H9 (cell line): ENCODE data around the gene PLCB1. TPM values are rescaled to one million over a fixed set of nuclear protein-coding genes. Genes with fewer than 3 reads are reported as not detected.

Experiments
- DNase-seq: peaks from one replicate; pipeline ENCODE4 v3.0.0-alpha.2; 2017
- H2AFZ ChIP-seq: one replicate; pipeline ENCODE4 v1.6.1; 2013; ENCODE audit warnings: mild to moderate bottlenecking, low read length, control low read depth, moderate library complexity
- H2AK5ac ChIP-seq: 2 replicates; pipeline ENCODE4 v1.6.1; 2013; ENCODE audit warnings: low read length, control low read depth, mixed read lengths; ENCODE audit not compliant: insufficient read length
- H2BK120ac ChIP-seq: one replicate; pipeline ENCODE4 v1.6.1; 2013; ENCODE audit warnings: low read depth, mild to moderate bottlenecking, low read length, control low read depth, inconsistent platforms; ENCODE audit not compliant: poor library complexity, severe bottlenecking
- H2BK12ac ChIP-seq: 2 replicates; pipeline ENCODE4 v1.6.1; 2013; ENCODE audit warnings: low read length, control low read depth, mixed read lengths, low read depth; ENCODE audit not compliant: insufficient read length
- H2BK15ac ChIP-seq: 2 replicates; pipeline ENCODE4 v1.6.1; 2013; ENCODE audit warnings: low read depth, low read length, control low read depth
- H2BK20ac ChIP-seq: one replicate; pipeline ENCODE4 v1.6.1; 2013; ENCODE audit warnings: low read depth, mild to moderate bottlenecking, low read length, control low read depth, inconsistent platforms; ENCODE audit not compliant: poor library complexity, severe bottlenecking
- H2BK5ac ChIP-seq: 2 replicates; pipeline ENCODE4 v1.6.1; 2013; ENCODE audit warnings: low read length, control low read depth, mixed read lengths; ENCODE audit not compliant: insufficient read length
- H3K14ac ChIP-seq: 2 replicates; pipeline ENCODE4 v1.6.1; 2013; ENCODE audit warnings: low read length, control low read depth; ENCODE audit not compliant: insufficient read depth
- H3K18ac ChIP-seq: 2 replicates; pipeline ENCODE4 v1.6.1; 2013; ENCODE audit warnings: low read depth, mild to moderate bottlenecking, mixed read lengths, low read length, control low read depth; ENCODE audit not compliant: insufficient read length
- H3K23ac ChIP-seq: 2 replicates; pipeline ENCODE4 v1.6.1; 2013; ENCODE audit warnings: low read length, control low read depth, mixed read lengths, low read depth; ENCODE audit not compliant: insufficient read length
- H3K23me2 ChIP-seq: 2 replicates; pipeline ENCODE4 v1.6.1; 2013; ENCODE audit warnings: low read depth, mild to moderate bottlenecking, mixed read lengths, low read length, control low read depth; ENCODE audit not compliant: insufficient read length, poor library complexity, severe bottlenecking
- H3K27ac ChIP-seq: 2 replicates; pipeline ENCODE4 v1.5.1; 2013; ENCODE audit warnings: low read length, control low read depth, mixed read lengths, low read depth; ENCODE audit not compliant: insufficient read length
- H3K27me3 ChIP-seq: 2 replicates; pipeline ENCODE4 v1.6.1; 2013; ENCODE audit warnings: low read length, control low read depth, inconsistent platforms; ENCODE audit not compliant: insufficient read depth
- H3K4ac ChIP-seq: 2 replicates; pipeline ENCODE4 v1.6.1; 2013; ENCODE audit warnings: low read depth, mild to moderate bottlenecking, control low read depth, inconsistent platforms, low read length, moderate library complexity
- H3K4me1 ChIP-seq: 2 replicates; pipeline ENCODE4 v1.6.1; 2013; ENCODE audit warnings: low read length, control low read depth, inconsistent platforms; ENCODE audit not compliant: insufficient read depth
- H3K4me2 ChIP-seq: 2 replicates; pipeline ENCODE4 v1.6.1; 2013; ENCODE audit warnings: low read length, control low read depth, mixed read lengths; ENCODE audit not compliant: insufficient read length, insufficient read depth
- H3K56ac ChIP-seq: 2 replicates; pipeline ENCODE4 v1.6.1; 2013; ENCODE audit warnings: low read depth, mild to moderate bottlenecking, mixed read lengths, low read length, control low read depth; ENCODE audit not compliant: insufficient read length
- H3K79me1 ChIP-seq: 2 replicates; pipeline ENCODE4 v1.6.1; 2013; ENCODE audit warnings: low read depth, mild to moderate bottlenecking, moderate library complexity, low read length, control low read depth, inconsistent platforms; ENCODE audit not compliant: insufficient read depth, poor library complexity, severe bottlenecking
- H3K79me2 ChIP-seq: 2 replicates; pipeline ENCODE4 v1.6.1; 2013; ENCODE audit warnings: low read length, control low read depth, inconsistent platforms; ENCODE audit not compliant: insufficient read depth
- H3K9ac ChIP-seq: 2 replicates; pipeline ENCODE4 v1.6.1; 2013; ENCODE audit warnings: low read length, control low read depth, mixed read lengths; ENCODE audit not compliant: insufficient read length; ENCODE audit errors: extremely low read depth
- H3K9me3 ChIP-seq: one replicate; pipeline ENCODE4 v1.6.1; 2013; ENCODE audit warnings: low read depth, low read length, inconsistent platforms; ENCODE audit not compliant: control insufficient read depth
- H3T11ph ChIP-seq: one replicate; pipeline ENCODE4 v1.6.1; 2013; ENCODE audit warnings: mild to moderate bottlenecking, low read length, control low read depth, inconsistent platforms
- H4K20me1 ChIP-seq: one replicate; pipeline ENCODE4 v1.6.1; 2013; ENCODE audit not compliant: control insufficient read depth, insufficient read length, insufficient read depth
- H4K5ac ChIP-seq: 2 replicates; pipeline ENCODE4 v1.6.1; 2013; ENCODE audit warnings: low read depth, mild to moderate bottlenecking, mixed read lengths, low read length, control low read depth; ENCODE audit not compliant: insufficient read length
- H4K8ac ChIP-seq: replicated peaks from 2 replicates; pipeline ENCODE4 v1.6.1; 2013; ENCODE audit warnings: low read length, control low read depth, mixed read lengths, low read depth; ENCODE audit not compliant: insufficient read length
- H4K91ac ChIP-seq: 2 replicates; pipeline ENCODE4 v1.6.1; 2013; ENCODE audit warnings: low read depth, mild to moderate bottlenecking, moderate library complexity, mixed read lengths, low read length, control low read depth; ENCODE audit not compliant: insufficient read length
- H3K27ac Mint-ChIP-seq, 3 experiments: 2 replicates in 2 of 3; 3 replicates in 1 of 3; pipeline ENCODE4 v1.8.0; 2020 to 2021; ENCODE audit warnings: mixed read lengths in 3 of 3, mild to moderate bottlenecking in 1 of 3, moderate library complexity in 1 of 3
- H3K27me3 Mint-ChIP-seq: 2 replicates; pipeline ENCODE4 v1.8.0; 2021; ENCODE audit warnings: low read depth, mild to moderate bottlenecking, moderate library complexity, mixed read lengths
- H3K36me3 Mint-ChIP-seq, 3 experiments: 2 replicates in 2 of 3; 3 replicates in 1 of 3; pipeline ENCODE4 v1.8.0; 2020 to 2021; ENCODE audit warnings: low read depth in 3 of 3, mixed read lengths in 3 of 3; ENCODE audit not compliant: insufficient read depth in 1 of 3
- H3K4me1 Mint-ChIP-seq, 2 experiments: 2 replicates each; pipeline ENCODE4 v1.8.0; 2020; ENCODE audit warnings: mixed read lengths in 2 of 2
- H3K4me3 Mint-ChIP-seq, 2 experiments: 2 replicates in 1 of 2; 3 replicates in 1 of 2; pipeline ENCODE4 v1.8.0; 2020 to 2021; ENCODE audit warnings: mild to moderate bottlenecking in 2 of 2, mixed read lengths in 2 of 2, moderate library complexity in 1 of 2
- H3K9me3 Mint-ChIP-seq, 2 experiments: 2 replicates in 1 of 2; 3 replicates in 1 of 2; pipeline ENCODE4 v1.8.0; 2020; ENCODE audit warnings: mild to moderate bottlenecking in 2 of 2, mixed read lengths in 2 of 2, moderate library complexity in 1 of 2
- CTCF ChIP-seq: fragments of 200-600 bp; sonication (generic); conservative IDR thresholded peaks from 3 replicates; pipeline ENCODE4 v1.8.0; 2021; ENCODE audit warnings: antibody characterized with exemption, mild to moderate bottlenecking
- WGBS: extraction: QIAGEN DNeasy Blood & Tissue Kit; methylation state at CpG from one replicate; pipeline ENCODE4 v1.1.7; 2013; ENCODE audit warnings: missing lambda C conversion rate, low lambda C conversion rate, mixed read lengths; ENCODE audit not compliant: insufficient read length; ENCODE audit errors: extremely low coverage; 5-methylcytosine and 5-hydroxymethylcytosine counted together
- total RNA-seq: library from RNA; stranded (reverse); gene quantifications from 2 replicates; pipeline ENCODE4 v1.2.1, GENCODE V29; 2021

The PLCB1 gene
- total RNA-seq, 1 experiment from 2014 or later, result 11.5 TPM

GRCh38 chr20:8304124-8304816, 172.2 kb downstream of the PLCB1 start:
- Histone ChIP-seq H3K4me2 (no peak overlapping the region), H3K23me2 (no peaks in the 10 kb centered on the region), H2AFZ (no peak overlapping the region), H4K8ac (no peak overlapping the region), H3K4ac (no peak overlapping the region), H4K5ac (no peak overlapping the region), H2BK20ac (no peak overlapping the region), H3K79me1 (no peaks in the 10 kb centered on the region), H2BK120ac (no peak overlapping the region), H3K27ac (no peak overlapping the region), H2BK12ac (no peak overlapping the region), H4K91ac (no peak overlapping the region), H3K9ac (no peak overlapping the region), H4K20me1 (no peaks in the 10 kb centered on the region), H3T11ph (no peak overlapping the region), H2BK15ac (no peak overlapping the region), H3K56ac (no peak overlapping the region), H3K18ac (no peak overlapping the region), H3K14ac (no peak overlapping the region), H3K23ac (no peak overlapping the region), H3K79me2 (no peaks in the 10 kb centered on the region), H3K4me1 (peaks cover 2% of the 10 kb centered on the region; the same call in 1 of the 2 replicates), H2AK5ac (no peak overlapping the region), H3K27me3 (no peaks in the 10 kb centered on the region), H3K9me3 (no peaks in the 10 kb centered on the region), H2BK5ac (no peak overlapping the region)
- Mint-ChIP-seq H3K4me1 (peaks cover 15 to 19% of the 10 kb centered on the region in 2 experiments), H3K27ac (no peak overlapping the region), H3K4me3 (no peak overlapping the region), H3K9me3 (no peaks in the 10 kb centered on the region), H3K36me3 (no peaks in the 10 kb centered on the region), H3K27me3 (peaks cover 1% of the 10 kb centered on the region)
- no peak for TF ChIP-seq CTCF
- WGBS, result no CpG with 5 or more reads among the region's 1 CpG
- DNase-seq, result no peak
